Hepatic stellate cell (primary cell): ENCODE data around the gene KRTCAP2.

Experiments used
- DNase-seq: peaks from one replicate; pipeline ENCODE4 v3.0.0; 2011; ENCODE audit warnings: low spot score

KRTCAP2 gene

DNA sequence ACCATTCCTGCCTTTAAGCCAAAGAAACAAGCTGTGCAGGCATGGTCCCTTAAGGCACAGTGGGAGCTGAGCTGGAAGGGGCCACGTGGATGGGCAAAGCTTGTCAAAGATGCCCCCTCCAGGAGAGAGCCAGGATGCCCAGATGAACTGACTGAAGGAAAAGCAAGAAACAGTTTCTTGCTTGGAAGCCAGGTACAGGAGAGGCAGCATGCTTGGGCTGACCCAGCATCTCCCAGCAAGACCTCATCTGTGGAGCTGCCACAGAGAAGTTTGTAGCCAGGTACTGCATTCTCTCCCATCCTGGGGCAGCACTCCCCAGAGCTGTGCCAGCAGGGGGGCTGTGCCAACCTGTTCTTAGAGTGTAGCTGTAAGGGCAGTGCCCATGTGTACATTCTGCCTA is 38.8 kb downstream of the KRTCAP2 start:
- no peak for DNase-seq

DNA sequence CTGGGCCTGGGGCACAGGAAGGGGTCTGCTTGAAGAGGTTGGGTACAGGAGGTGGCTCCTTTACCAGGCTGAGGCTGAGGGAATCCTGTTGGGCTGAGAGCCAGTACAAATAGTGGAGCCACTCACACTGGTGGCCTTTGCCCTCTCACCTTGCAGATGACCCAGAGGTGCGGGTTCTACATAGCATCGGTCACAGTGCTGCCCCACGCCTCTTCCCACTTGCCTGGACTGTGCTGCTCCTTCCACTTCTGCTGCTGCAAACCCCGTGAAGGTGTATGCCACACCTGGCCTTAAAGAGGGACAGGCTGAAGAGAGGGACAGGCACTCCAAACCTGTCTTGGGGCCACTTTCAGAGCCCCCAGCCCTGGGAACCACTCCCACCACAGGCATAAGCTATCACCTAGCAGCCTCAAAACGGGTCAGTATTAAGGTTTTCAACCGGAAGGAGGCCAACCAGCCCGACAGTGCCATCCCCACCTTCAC is 39.3 kb downstream of the KRTCAP2 start:
- DNase-seq: no peak

DNA sequence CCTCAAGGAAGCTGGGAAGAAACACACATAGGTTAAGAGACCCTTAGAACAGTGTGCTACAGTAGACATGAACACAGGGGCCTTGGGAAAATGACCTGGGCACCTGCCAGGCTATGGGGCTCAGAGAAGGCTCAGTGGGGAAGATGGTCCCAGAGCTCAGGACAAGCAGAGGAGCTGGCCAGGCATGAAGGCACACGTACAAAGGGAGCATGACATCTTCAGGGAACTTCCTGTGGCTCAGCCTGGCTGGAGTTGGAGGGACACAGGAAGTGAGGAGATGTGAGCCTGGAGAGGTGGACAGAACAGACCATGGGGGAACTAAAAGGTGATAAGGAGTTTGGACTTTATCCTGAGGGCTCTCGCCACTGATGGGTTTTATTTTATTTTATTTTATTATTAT is 41.2 kb downstream of the KRTCAP2 start:
- DNase-seq: no peak

DNA sequence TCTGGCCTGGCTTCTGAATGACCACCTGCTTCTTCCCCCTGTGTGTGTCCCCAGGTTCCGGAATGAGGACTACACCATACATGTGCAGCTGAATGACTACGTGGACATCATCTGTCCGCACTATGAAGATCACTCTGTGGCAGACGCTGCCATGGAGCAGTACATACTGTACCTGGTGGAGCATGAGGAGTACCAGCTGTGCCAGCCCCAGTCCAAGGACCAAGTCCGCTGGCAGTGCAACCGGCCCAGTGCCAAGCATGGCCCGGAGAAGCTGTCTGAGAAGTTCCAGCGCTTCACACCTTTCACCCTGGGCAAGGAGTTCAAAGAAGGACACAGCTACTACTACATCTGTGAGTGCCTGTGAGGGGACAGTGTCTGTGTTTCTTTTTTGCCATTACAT is 41.8 kb downstream of the KRTCAP2 start:
- DNase-seq: no peak

DNA sequence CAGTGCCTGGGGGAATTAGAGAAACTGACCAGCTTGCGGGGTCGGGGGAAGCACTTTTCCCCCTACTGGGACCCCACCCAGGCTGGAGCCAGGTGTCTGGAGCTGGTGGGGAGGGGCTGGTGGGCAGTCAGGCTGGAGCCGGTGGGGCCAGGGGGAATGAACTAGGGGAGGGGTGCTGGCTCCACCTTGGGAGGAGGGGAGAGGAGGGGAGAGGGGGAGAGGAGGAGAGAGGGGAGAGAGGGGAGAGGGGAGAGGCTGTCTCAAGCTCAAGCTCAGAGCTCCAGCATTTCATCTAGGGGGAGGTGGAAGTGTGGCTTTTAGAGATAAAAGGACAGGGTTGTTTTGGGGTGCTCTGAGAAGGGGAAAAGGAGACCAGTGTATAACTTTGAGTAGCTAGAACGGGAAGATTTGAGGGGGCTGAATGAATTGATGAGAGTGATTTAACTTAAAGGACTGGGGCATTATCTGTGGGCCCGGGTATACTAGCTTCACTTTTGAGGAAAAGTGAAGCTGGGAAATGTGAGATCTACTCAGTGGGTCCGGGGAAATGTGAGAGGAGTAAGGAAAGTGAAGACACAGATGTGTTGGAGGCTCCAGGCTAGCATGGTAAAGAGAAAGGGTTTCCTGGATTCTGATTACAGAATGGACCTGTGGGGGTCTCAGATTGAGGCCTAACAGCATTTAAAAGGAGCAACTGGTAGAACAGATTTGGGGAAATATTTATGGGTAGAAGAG is 42.7 kb downstream of the KRTCAP2 start:
- no peak for DNase-seq

DNA sequence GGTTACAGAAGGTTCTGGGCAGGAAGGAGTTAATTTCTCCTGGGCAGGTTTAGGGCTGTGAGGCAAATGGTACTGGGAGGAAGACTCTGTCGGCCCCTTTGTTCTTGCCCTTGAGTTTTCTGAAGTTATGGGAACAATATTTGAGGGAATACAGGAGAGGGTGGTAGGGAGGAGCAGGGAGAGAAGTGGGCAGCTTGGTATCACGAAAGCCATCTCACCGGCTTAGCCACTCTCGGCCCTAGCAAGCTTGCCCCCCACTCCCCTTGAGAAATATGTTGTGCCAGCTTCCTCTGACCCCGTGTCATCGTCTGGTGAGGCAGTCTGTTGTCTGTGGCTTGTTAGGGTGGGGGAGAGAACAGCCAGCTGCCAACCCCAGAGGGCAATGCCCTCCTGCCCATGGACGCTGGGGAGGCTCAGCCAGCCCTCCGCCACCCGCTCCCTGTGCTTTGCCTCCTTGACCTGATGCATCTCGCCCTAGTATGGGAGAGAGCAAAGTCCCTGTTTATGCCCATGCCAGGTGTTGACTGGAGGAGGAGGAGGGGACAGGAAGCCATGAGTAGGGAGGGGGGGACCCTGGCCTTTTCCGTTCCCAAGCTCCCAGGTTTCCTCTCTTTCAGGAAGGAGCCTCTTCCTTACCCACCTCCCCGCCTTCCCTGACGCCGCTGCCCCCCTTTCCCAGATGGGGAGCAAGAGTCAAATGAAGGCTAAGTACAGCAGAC is 44.2 kb downstream of the KRTCAP2 start:
- DNase-seq: no peak

DNA sequence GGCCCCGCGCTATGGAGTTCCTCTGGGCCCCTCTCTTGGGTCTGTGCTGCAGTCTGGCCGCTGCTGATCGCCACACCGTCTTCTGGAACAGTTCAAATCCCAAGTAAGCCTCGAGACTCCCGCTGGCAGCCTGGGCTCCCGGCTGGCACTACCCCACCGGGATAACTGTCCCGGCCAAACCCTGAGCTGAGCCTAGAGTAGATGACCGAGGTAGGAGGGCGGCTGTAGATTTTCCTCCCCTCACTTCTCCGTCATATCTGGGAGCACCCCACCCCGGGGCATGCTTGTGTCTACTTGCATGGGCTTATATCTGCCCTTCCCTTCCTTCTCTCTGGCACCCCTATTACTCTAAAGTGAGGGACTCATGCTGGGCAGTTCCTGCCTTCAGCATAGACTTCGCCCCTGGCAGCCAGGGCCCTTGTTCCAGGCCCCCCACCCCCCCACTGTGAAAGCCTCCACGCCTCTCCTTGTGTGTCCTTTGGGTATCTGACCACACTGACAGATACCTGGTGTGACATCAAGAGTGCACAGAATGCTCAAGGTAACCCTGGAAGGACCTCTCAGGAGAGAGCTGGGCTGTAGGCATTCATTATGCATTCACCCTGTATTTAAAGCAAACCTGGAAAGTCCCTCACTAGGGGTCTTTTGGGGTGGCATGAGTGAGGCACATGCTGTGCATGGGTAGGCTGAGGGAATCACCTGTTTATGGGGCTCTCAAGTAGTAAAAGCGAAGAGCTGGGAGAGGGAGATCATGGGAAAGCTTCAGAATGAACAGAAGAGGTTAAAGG is 44.9 kb downstream of the KRTCAP2 start:
- DNase-seq: no peak

DNA sequence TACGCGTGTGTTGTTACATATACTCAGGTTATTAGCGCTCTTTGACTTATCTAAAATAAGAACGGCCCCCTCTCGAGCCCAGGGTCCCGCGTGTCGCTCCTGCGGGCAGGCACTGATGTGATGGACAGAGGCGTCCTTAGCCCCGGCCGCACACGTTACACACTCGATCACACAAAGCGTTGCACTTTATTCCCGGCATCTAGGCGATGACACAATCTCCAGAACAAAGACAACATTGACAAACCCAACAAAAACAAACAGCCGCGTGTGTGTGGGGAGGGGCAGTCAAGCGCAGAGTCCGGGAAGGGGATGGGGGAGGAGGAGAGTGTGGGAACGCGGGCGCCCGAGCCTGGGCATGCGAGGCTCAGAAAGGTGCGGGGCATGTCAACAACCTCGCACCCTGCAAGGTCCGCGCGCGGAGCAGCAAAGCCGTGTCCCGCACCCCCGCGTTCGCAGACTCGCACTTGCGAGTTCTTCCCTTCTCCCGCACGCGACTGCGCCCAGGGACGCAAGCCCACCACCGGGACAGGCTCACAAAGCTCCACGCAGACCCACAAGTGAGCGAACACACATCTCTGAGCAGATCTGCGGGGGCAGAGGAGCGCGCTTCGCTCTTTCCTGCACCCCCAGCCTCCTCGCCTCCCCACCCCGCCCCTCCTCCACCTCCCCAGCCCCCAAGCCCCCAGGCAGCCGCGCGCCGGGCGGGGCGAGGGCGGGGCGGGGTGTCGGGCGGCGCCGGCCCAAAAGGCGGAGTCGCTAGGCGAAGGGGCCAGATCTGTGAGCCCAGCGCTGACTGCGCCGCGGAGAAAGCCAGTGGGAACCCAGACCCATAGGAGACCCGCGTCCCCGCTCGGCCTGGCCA is 45.8 kb downstream of the KRTCAP2 start, which contains the start of gene EFNA1:
TSS of gene EFNA1 (plus strand) at position 772 of the 862 bp plus-strand sequence. CDS start 102 bp downstream, outside the sequence.
- peak; percentile 38 for DNase-seq

DNA sequence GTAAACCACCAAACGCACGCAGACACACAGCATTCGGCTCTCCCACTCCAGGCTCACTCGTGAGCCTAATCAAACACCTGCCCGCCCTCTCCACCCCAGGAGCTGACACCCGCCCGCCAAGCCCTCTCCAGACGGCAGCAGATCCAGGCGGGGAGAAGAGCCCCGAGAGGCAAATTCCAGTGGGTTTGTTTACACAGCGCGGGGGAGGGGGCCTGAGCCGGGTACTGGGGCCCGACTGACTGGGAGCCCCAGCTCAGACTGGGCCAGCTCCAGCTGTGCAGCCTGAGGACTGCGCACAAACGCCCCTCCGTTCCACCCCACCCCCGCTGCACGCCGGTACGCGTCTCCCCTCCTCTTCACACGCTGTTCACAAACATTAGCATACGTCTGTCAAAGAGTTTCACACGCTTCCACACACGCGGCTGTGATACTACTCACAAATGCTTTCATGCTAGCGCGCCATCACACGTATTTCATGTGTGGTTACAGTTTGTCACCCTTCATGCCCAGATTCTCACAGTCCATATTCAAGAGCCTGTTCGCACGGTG is 46.5 kb downstream of the KRTCAP2 start:
- no peak for DNase-seq

DNA sequence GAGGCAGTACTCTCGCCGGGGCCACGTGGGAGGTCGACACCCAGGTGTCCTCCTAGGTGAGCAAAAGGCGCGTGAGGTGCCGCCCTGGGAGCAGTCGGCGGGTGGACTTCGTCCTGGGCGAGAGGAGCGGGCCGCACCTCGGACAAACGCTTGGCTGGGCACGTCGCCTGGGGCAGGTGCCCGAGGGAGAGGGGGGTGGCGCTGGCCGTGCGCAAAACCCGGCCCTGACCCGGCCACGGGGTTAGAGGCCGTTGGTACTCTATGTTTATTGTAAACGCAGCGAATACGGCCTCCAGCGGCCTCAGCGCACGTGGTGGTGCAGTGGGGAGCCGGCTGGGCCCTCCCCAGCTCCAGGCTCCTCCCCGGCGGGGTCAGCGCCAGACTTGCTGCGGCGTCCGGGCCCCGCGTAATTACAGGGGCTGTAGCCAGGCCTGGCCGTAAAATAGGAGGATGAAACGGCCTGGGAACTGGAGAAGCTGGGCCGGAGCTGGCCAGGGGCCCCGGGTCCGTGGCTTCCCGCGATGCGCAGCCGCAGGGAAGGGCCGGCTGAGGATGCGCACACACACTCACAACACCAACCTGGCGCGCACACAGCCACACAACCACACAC is 47.1 kb downstream of the KRTCAP2 start:
- no peak for DNase-seq

DNA sequence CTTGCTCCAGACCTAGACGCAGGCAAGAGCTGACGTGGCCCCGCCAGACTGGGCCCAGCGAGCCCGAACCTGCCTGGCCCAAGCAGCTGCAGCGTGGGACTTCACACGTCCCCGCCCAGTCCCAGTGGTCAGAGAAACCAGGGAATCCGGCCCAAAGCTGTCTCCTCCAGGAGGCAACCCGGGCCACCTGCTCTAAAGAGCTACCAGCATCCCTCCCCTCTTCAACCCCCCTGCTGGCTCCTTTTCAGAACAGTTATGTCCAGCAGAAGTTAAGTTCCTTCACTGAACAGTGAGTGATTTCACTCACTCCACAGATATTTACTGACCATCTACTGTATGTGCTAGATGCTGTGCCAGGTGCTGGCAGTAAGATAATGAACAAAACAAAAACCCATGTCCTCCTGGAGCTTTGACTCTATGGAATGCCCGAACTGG is 47.6 kb downstream of the KRTCAP2 start:
- no peak for DNase-seq

DNA sequence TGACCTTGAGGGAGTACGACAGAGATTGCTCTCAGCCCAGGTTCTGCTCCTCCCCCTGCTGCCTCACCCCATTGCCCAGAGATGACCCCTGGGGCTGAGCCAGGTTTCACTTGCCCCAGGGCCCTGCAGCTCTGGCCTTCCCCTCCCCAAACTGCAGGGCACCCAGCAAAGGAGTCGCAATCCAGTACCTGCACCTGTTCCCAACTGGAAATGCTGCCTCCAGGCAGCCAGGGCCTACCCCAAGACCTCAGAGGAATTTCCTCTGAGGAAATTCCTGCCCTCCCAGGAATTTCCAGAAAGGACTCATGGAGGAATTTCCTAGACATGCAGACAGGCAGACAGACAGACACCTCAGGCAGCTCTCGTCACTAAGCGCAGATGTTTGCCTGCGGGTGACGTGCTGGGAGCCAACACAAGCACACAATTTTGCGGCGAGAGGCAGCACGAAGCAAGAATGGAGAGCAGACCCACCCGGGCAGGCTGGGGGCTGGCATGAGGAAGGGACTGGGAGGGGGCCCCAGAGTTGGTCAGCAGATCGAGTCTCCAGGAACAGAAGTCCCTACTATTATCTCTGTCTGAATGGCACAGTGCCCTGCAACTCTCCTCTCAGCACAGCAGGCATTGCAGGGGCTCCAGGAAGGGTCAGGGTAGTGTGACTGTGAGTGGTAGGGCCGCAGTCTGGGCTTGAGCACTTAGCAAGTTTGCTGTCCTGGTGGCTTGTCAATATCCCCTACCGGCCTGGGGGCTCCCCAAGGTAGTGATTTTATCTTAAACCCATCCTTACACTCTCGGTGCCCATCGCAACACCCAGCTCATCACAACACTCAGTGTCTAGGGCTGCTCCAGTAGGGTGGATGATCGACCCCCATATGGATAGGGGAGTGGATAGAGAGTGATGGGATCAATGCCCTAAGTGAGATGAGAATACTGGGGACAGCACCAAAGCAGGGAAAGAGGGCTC is 48.3 kb downstream of the KRTCAP2 start:
- no peak for DNase-seq

DNA sequence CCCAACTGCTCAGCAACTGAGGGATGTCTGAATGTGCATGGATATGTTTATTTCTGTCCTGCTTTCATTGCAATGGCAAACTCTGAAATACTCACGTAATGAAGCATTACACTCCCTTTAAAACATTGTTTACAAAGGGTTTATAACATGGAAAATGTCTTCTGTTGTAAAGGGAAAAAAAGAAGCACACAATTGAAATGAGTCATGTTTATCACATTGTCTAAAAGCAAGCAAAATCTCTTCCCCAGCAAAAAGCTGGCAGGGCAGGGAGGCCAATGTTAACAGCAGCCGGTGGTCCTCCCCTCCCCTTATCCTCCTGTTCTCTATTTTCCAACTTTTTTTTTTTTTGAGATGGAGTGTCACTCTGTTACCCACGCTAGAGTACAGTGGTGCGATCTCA is 49.3 kb downstream of the KRTCAP2 start:
- DNase-seq: no peak

DNA sequence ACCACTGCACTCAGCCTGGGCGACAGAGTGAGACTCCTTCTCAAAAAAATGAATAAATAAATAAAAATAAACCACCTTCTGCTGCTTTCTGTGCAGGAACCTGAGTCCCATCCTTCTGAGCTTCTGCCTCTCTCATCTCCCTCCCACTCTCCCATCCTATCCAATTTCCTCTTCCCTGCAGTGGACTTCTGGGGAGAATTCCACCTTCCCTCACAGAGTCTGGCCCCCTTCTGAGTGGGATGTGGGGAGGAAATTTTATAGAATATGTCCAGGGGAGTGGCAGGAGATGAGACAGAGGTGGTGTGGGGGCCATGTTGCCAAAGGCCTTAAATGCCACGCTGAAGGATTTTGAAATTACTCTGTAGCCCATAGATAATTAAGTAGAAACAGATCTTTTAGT is 50.8 kb downstream of the KRTCAP2 start:
- no peak for DNase-seq

DNA sequence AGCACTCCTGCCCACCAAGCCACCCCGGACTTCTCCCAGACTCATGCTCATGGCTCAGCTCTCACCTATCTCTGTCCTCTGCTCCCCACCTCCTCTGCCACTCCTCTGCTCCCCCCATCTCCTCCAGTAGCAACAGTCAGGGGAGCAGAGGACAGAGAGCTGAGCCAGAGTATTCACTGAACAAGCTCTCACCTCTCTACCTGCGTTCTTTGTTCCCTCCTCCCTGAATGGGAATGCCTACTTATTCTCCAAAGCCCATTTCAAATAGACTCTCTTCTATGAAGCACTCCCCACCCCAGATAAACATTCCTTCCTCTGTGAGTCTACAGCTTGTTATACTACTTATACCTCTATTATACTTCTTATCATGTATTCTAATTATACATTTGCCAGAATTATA is 51.9 kb downstream of the KRTCAP2 start:
- DNase-seq: no peak

DNA sequence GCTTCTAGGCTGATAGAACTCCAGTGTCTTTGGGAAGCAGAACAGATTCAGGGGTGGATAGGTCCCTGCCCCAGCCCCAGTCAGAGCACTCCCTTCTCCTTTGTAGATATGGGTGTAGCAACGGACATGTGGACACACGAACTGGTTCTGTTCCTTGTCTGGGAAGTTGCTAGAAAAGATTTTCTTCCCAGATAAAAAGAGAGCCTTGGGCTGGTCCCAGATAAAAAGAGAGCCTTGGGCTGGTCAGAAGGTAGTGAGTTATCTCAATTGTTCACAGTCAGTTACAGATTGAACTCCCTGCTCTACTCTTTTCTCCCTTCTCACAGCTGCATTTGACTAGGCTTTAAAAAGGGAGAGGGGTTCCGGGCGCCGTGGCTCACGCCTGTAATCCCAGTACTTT is 52.9 kb downstream of the KRTCAP2 start:
- DNase-seq: no peak
